Epithelial cell of esophagus (primary cell): Measurements from ENCODE around the gene PGAP6.

ENCODE experiments used
- DNase-seq: peaks from one replicate; pipeline ENCODE4 v3.0.0; 2010; ENCODE audit warnings: low read depth
- H3K4me3 ChIP-seq: 2 replicates; pipeline ENCODE4 v1.5.1; 2011; ENCODE audit warnings: mild to moderate bottlenecking, low read length, control low read depth
- CTCF ChIP-seq: IDR thresholded peaks from 2 replicates; pipeline ENCODE4 v1.5.1; 2011; ENCODE audit warnings: low read depth, mild to moderate bottlenecking, low read length, control low read depth, inconsistent platforms; ENCODE audit not compliant: insufficient read depth; ENCODE audit errors: missing control alignments

Gene PGAP6

GRCh38 chr16:410516-411178 lies 28.9 kb upstream of the PGAP6 start:
- no peak for TF ChIP-seq CTCF
- no peak for DNase-seq
- no peak overlapping the region for H3K4me3 ChIP-seq

- DNase-seq, result no peak
- no peak overlapping the region for H3K4me3 ChIP-seq
- no peak for TF ChIP-seq CTCF
Measured at GRCh38 chr16:407253-407652, 25.5 kb upstream of the PGAP6 start.

- H3K4me3 ChIP-seq, result no peak overlapping the region
- no peak for TF ChIP-seq CTCF
- no peak for DNase-seq
Measured at GRCh38 chr16:405548-406506, 24.0 kb upstream of the PGAP6 start.

- no peak for TF ChIP-seq CTCF
- H3K4me3 ChIP-seq, result no peak overlapping the region
- DNase-seq, result no peak
Measured at GRCh38 chr16:404971-405486, 23.3 kb upstream of the PGAP6 start.

- peak within 1 kb of the TSS; percentile 86 for H3K4me3 ChIP-seq
- DNase-seq, result peak; percentile 93
- peak; percentile 30 for TF ChIP-seq CTCF
Measured at GRCh38 chr16:401468-402348, 19.9 kb upstream of the PGAP6 start, which contains the start of gene DECR2. DECR2 (plus strand) TSS chr16:401885; CDS start chr16:401964, 79 bp downstream.

GRCh38 chr16:400061-400591 lies 18.3 kb upstream of the PGAP6 start:
- no peak for TF ChIP-seq CTCF
- no peak for DNase-seq
- H3K4me3 ChIP-seq, result peak overlapping the region; percentile 86
